GM12891 (cell line): ENCODE results near the gene USH1C.

Experiments
- POLR2A ChIP-seq: IDR thresholded peaks from 2 replicates; pipeline ENCODE4 v1.6.1; 2011; ENCODE audit warnings: low read depth, low read length, control low read depth
- POLR2AphosphoS5 ChIP-seq: IDR thresholded peaks from 2 replicates; pipeline ENCODE4 v1.6.1; 2011; ENCODE audit warnings: low read depth, low read length, control low read depth
- TAF1 ChIP-seq: IDR thresholded peaks from 2 replicates; pipeline ENCODE4 v1.6.1; 2011; ENCODE audit warnings: low read depth, low read length, control low read depth

GRCh38 chr11:17490232-17490631 is 54.0 kb downstream of the USH1C start:
- TF ChIP-seq POLR2AphosphoS5 (no peak), POLR2A (no peak), TAF1 (no peak)
